Lung (tissue), 12 donors: ENCODE data around the gene MRC2. TPM values are rescaled to one million over a fixed set of nuclear protein-coding genes. Genes with fewer than 3 reads are reported as not detected.
"Not testable (repeated sequence)": the region's sequence is repeated elsewhere in the genome, so short reads cannot be mapped to it uniquely, and the experiment has no call there.

Experiments
- ATAC-seq: fragments of 200-7000 bp; cut with Tn5 transposase; one replicate; pipeline ENCODE4 v1.9.1; 2020; ENCODE audit warnings: moderate number of reproducible peaks; ENCODE audit not compliant: insufficient read depth, low FRiP score
- DNase-seq, 3 donors: peaks; one replicate each; pipeline ENCODE4 v3.0.0-alpha.2; 2013 to 2017
- H3K27ac ChIP-seq, 2 donors: one replicate each; pipeline ENCODE4 v1.5.1; 2013; ENCODE audit warnings: mild to moderate bottlenecking in 2 of 2, moderate library complexity in 2 of 2, control low read depth in 1 of 2, inconsistent platforms in 1 of 2, low read depth in 1 of 2, low read length in 1 of 2
- H3K27me3 ChIP-seq, 3 donors: one replicate each; pipeline ENCODE4 v1.5.1; 2013; ENCODE audit warnings: low read length in 2 of 3; ENCODE audit not compliant: control insufficient read depth in 3 of 3, insufficient read depth in 3 of 3
- H3K36me3 ChIP-seq, 4 donors: one replicate each; pipeline ENCODE4 v1.5.1; 2013; ENCODE audit warnings: low read length in 4 of 4, mild to moderate bottlenecking in 1 of 4, moderate library complexity in 1 of 4; ENCODE audit not compliant: control insufficient read depth in 4 of 4, insufficient read depth in 4 of 4
- H3K4me1 ChIP-seq, 5 donors: one replicate each; pipeline ENCODE4 v1.5.1; 2013; ENCODE audit warnings: low read length in 5 of 5, mild to moderate bottlenecking in 2 of 5, moderate library complexity in 1 of 5; ENCODE audit not compliant: control insufficient read depth in 5 of 5, insufficient read depth in 5 of 5
- H3K4me3 ChIP-seq: one replicate; pipeline ENCODE4 v1.5.1; 2013; ENCODE audit warnings: mild to moderate bottlenecking, control low read depth, moderate library complexity
- H3K9ac ChIP-seq, 2 donors: one replicate each; pipeline ENCODE4 v1.5.1; 2013; ENCODE audit warnings: low read length in 2 of 2, control low read depth in 1 of 2; ENCODE audit not compliant: insufficient read depth in 1 of 2
- H3K9me3 ChIP-seq, 4 donors: one replicate each; pipeline ENCODE4 v1.5.1; 2013; ENCODE audit warnings: low read length in 3 of 4, mild to moderate bottlenecking in 1 of 4, moderate library complexity in 1 of 4; ENCODE audit not compliant: control insufficient read depth in 4 of 4, insufficient read depth in 3 of 4
- WGBS, 2 donors: extraction: QIAGEN DNeasy Blood & Tissue Kit; methylation state at CpG; one replicate each; pipeline ENCODE4 v1.1.7; 2013; 5-methylcytosine and 5-hydroxymethylcytosine counted together
- polyA plus RNA-seq, 2 donors: library from polyadenylated mRNA; stranded (reverse); fragments of 200-250 nt; gene quantifications; one replicate each; pipeline ENCODE4 v1.2.1, GENCODE V29; 2013
- total RNA-seq, 2 donors: library from RNA; depleted of rRNA in 1 of 2; stranded (reverse); fragments of >200 nt in 1 of 2; gene quantifications; one replicate each; pipeline ENCODE4 v1.2.1, GENCODE V29; 2014 to 2021
- TF ChIP-seq, protein P1 (sequence below): IDR thresholded peaks from 2 replicates; pipeline ENCODE4 v1.5.1; 2012; ENCODE audit warnings: mild to moderate bottlenecking; ENCODE audit errors: control extremely low read depth, extremely low read depth
- donor health status: control.
- donor health status: control.
- donor health status: Bipolar disorder and iron deficiency.
- donor health status: healthy.
- donor health status: DM: yes; HTN: yes; CAD: no.

The MRC2 gene
- total and polyA plus RNA-seq, 4 donors, result 15.9 to 82.3 (median 68.5) TPM

DNA sequence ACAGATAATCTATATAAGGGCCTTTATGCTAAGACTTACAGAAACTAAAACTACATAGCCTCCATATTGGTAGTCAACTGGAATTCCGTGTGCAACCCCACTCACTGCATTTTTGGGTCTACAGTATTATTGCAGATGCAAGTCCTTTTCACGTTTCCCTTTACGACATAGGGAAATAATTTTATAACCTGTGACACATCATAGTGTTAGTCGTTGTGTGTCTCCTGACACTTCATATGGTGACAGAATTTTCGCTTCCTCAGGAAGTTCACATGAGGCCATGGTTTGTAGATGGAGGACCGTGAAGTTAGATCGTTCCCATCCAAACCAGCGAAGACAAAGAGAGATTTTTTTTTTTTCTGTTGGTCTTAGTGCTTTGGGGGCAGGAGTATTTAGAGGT, 15.7 kb upstream of the MRC2 start:
- H3K9me3 ChIP-seq, result peaks cover 0 to 2% (median 0%) of the 10 kb centered on the region in 4 donors
- 43 to 62% methylated on average over 8 of the region's 8 CpGs for WGBS, 2 donors
- no peak overlapping the region for H3K27ac ChIP-seq
- peaks cover 24 to 36% (median 25%) of the 10 kb centered on the region in 4 donors for H3K36me3 ChIP-seq
- no peak overlapping the region for H3K9ac ChIP-seq
- no peak overlapping the region for H3K4me3 ChIP-seq
- DNase-seq, result no peak
- ATAC-seq, result no peak
- no peaks in the 10 kb centered on the region for H3K27me3 ChIP-seq
- TF ChIP-seq, protein P1, sequence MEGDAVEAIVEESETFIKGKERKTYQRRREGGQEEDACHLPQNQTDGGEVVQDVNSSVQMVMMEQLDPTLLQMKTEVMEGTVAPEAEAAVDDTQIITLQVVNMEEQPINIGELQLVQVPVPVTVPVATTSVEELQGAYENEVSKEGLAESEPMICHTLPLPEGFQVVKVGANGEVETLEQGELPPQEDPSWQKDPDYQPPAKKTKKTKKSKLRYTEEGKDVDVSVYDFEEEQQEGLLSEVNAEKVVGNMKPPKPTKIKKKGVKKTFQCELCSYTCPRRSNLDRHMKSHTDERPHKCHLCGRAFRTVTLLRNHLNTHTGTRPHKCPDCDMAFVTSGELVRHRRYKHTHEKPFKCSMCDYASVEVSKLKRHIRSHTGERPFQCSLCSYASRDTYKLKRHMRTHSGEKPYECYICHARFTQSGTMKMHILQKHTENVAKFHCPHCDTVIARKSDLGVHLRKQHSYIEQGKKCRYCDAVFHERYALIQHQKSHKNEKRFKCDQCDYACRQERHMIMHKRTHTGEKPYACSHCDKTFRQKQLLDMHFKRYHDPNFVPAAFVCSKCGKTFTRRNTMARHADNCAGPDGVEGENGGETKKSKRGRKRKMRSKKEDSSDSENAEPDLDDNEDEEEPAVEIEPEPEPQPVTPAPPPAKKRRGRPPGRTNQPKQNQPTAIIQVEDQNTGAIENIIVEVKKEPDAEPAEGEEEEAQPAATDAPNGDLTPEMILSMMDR, result no peak
- no peaks in the 10 kb centered on the region for H3K4me1 ChIP-seq

DNA sequence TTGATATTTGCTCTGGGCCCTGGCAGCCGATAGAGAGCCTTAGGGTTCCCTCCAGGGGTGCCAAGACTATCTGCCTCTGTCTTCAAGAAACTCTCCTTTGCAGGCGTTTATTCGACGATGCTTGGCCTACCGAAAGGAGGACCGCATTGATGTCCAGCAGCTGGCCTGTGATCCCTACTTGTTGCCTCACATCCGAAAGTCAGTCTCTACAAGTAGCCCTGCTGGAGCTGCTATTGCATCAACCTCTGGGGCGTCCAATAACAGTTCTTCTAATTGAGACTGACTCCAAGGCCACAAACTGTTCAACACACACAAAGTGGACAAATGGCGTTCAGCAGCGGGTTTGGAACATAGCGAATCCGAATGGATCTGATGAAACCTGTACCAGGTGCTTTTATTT, 15.2 kb upstream of the MRC2 start:
- not testable (repeated sequence) for H3K9ac ChIP-seq, H3K27me3 ChIP-seq, H3K27ac ChIP-seq, DNase-seq, H3K9me3 ChIP-seq, H3K4me3 ChIP-seq, H3K4me1 ChIP-seq, ATAC-seq
- peaks cover 21 to 33% (median 24%) of the 10 kb centered on the region in 4 donors for H3K36me3 ChIP-seq
- WGBS, 2 donors, result 91% methylated on average over 11 to 12 of the region's 12 CpGs

DNA sequence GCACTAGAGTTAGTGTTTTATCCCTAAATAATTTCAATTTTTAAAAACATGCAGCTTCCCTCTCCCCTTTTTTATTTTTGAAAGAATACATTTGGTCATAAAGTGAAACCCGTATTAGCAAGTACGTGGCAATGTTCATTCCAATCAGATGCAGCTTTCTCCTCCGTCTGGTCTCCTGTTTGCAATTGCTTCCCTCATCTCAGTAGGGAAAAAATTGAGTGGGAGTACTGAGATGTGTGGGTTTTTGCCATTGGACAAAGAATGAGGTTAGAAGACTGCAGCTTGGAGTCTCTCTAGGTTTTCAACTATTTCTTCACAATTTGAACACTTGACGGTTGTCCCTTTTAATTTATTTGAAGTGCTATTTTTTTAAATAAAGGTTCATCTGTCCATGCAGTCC, 14.4 kb upstream of the MRC2 start:
- not testable (repeated sequence) for H3K9ac ChIP-seq, H3K27me3 ChIP-seq, H3K4me3 ChIP-seq, H3K27ac ChIP-seq, H3K9me3 ChIP-seq, ATAC-seq, DNase-seq
- Histone ChIP-seq H3K36me3 (peaks cover 16 to 25% (median 22%) of the 10 kb centered on the region in 4 donors), H3K4me1 (peaks cover 0 to 12% (median 2%) of the 10 kb centered on the region in 5 donors)
- 94 to 96% methylated on average over 4 of the region's 4 CpGs for WGBS, 2 donors

DNA sequence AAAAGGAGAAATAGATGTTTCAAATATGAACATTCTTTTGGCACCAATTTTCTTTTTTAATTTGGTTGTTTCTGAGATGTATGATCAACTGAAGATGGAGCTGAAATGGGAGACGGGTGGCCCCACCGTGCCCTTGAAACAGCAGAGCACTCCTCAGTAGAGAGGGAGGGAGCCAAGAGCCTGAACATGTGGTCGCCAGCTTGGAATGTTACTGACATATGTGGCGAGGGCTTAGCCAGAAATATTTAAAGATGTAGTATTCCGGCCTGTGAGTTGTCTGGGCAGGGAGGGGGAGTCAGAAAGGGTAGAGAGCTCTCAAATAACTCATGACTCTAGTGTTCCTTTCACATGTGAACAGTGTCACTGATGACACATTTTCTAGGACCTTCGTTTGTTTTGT, 13.3 kb upstream of the MRC2 start:
- DNase-seq (peak in 2 of 3 donors; percentile 37 to 67), ATAC-seq (no peak)
- Histone ChIP-seq H3K4me1 (peaks cover 0 to 21% (median 2%) of the 10 kb centered on the region in 5 donors), H3K27me3 (no peaks in the 10 kb centered on the region), H3K36me3 (peaks cover 14 to 28% (median 19%) of the 10 kb centered on the region in 4 donors), H3K9me3 (peaks cover 0 to 2% (median 0%) of the 10 kb centered on the region in 4 donors), H3K27ac (no peak overlapping the region), H3K4me3 (no peak overlapping the region), H3K9ac (no peak overlapping the region)
- TF ChIP-seq, protein P1, result no peak
- WGBS, 2 donors, result 71 to 87% methylated on average over 6 of the region's 6 CpGs
